PC-3 (cell line): ENCODE results near the gene RAG2. TPM values are rescaled to one million over a fixed set of nuclear protein-coding genes. Genes with fewer than 3 reads are reported as not detected.
"Not testable (repeated sequence)": the region's sequence is repeated elsewhere in the genome, so short reads cannot be mapped to it uniquely, and the experiment has no call there.

Source experiments
- ATAC-seq: fragments of 200-7000 bp; cut with Tn5 transposase; 2 replicates; pipeline ENCODE4 v1.9.1; 2020; ENCODE audit warnings: mild to moderate bottlenecking, moderate library complexity
- BruUV-seq: library from RNA; stranded (reverse); fragments of 400-500 nt; replicated peaks from 2 replicates; lab custom pipeline; 2021; lab: Mats Ljungman, UMichigan
- CTCF ChIA-PET: fragments of 300-600 bp; sonication (Branson Sonifier 250); formaldehyde crosslinking; loops from one replicate; lab custom pipeline; 2022; ENCODE audit warnings: antibody characterized with exemption; lab: Charles Lee
- POLR2A ChIA-PET: fragments of 300-600 bp; sonication (Branson Sonifier 250); formaldehyde crosslinking; loops from one replicate; lab custom pipeline; 2022; ENCODE audit warnings: antibody characterized with exemption; ENCODE audit not compliant: unreplicated experiment; lab: Charles Lee
- DNase-seq: peaks from one replicate; pipeline ENCODE4 v3.0.0-alpha.2; 2015
- H2AFZ ChIP-seq: fragments of 300-600 bp; sonication (generic); 2 replicates; pipeline ENCODE4 v1.6.0; 2016; ENCODE audit warnings: antibody characterized with exemption, low read length
- H3F3A ChIP-seq: fragments of 300-600 bp; sonication (generic); one replicate; pipeline ENCODE4 v1.6.0; 2017; ENCODE audit warnings: antibody characterized with exemption, low read length, control low read depth, mild to moderate bottlenecking; ENCODE audit not compliant: unreplicated experiment
- H3K27ac ChIP-seq: fragments of 300-600 bp; sonication (generic); 2 replicates; pipeline ENCODE4 v1.5.1; 2016; ENCODE audit warnings: mild to moderate bottlenecking, low read length
- H3K27me3 ChIP-seq: fragments of 300-600 bp; sonication (generic); 2 replicates; pipeline ENCODE4 v1.6.1; 2016; ENCODE audit warnings: low read length, mixed read lengths
- H3K36me3 ChIP-seq: fragments of 300-600 bp; sonication (generic); 2 replicates; pipeline ENCODE4 v1.6.1; 2016; ENCODE audit warnings: low read depth, mixed run types, low read length, mixed read lengths
- H3K4me1 ChIP-seq: fragments of 300-600 bp; sonication (generic); 2 replicates; pipeline ENCODE4 v1.5.1; 2016; ENCODE audit warnings: low read length; ENCODE audit not compliant: insufficient read depth
- H3K4me2 ChIP-seq: fragments of 300-600 bp; sonication (generic); 2 replicates; pipeline ENCODE4 v1.6.0; 2016; ENCODE audit warnings: low read length
- H3K4me3 ChIP-seq: fragments of 300-600 bp; sonication (generic); 2 replicates; pipeline ENCODE4 v1.5.1; 2016; ENCODE audit warnings: mild to moderate bottlenecking, low read length, mixed read lengths
- H3K79me2 ChIP-seq: fragments of 300-600 bp; sonication (generic); 2 replicates; pipeline ENCODE4 v1.6.1; 2017; ENCODE audit warnings: low read length, mixed read lengths
- H3K9ac ChIP-seq: fragments of 300-600 bp; sonication (generic); 2 replicates; pipeline ENCODE4 v1.6.0; 2016; ENCODE audit warnings: mild to moderate bottlenecking, low read length
- H3K9me2 ChIP-seq: fragments of 300-600 bp; sonication (generic); replicated peaks from 2 replicates; pipeline ENCODE4 v1.6.1; 2016; ENCODE audit warnings: mixed run types, low read length, mixed read lengths
- H3K9me3 ChIP-seq: fragments of 300-600 bp; sonication (generic); 2 replicates; pipeline ENCODE4 v1.6.1; 2016; ENCODE audit warnings: low read length, mixed read lengths
- H4K20me1 ChIP-seq: fragments of 300-600 bp; sonication (generic); 2 replicates; pipeline ENCODE4 v1.6.1; 2016; ENCODE audit warnings: low read length, mixed read lengths
- CTCF ChIP-seq: fragments of 300-600 bp; sonication (generic); conservative IDR thresholded peaks from 2 replicates; pipeline ENCODE4 v1.5.1; 2017; ENCODE audit warnings: antibody characterized with exemption, low read depth, mild to moderate bottlenecking, low read length
- EZH2 ChIP-seq: fragments of 300-600 bp; sonication (generic); IDR thresholded peaks from one replicate; pipeline ENCODE4 v1.6.1; 2017; ENCODE audit warnings: antibody characterized with exemption, mild to moderate bottlenecking, low read length; ENCODE audit not compliant: unreplicated experiment
- EZH2phosphoT487 ChIP-seq: fragments of 300-600 bp; sonication (generic); IDR thresholded peaks from 2 replicates; pipeline ENCODE4 v1.6.1; 2018; ENCODE audit warnings: mild to moderate bottlenecking, antibody characterized with exemption, low read length, borderline replicate concordance
- intact Hi-C: fragments of 100-400 bp; cut with micrococcal nuclease; formaldehyde crosslinking; loops from 2 replicates; pipeline ENCODE4 v1.9.0; 2023
- total RNA-seq: library from RNA; depleted of rRNA; stranded (reverse); fragments of >200 nt; gene quantifications from 2 replicates; pipeline ENCODE4 v1.2.3, GENCODE V29; 2014; rRNA removed

The RAG2 gene
- total RNA-seq, 1 experiment from 2014 or later, result not detected

DNA sequence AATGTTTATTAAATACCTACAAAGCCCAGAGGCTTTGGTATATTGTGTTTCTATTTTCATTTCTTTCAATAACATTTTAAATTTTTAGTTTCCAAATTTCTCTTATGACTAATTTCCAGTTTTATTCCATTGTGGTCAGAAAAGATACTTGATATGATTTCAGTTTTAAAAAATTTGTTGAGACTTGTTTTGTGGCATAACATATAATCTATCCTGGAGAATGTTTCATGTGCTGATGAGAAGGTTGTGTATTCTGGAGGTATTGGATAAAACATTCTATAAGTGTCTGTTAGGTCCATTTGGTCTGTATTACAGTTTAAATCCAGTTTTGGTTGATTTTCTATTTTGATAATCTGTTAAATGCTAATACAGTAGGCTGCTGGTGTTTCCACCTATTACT lies 40.0 kb downstream of the RAG2 start:
- no peaks in the 10 kb centered on the region for H3K79me2 ChIP-seq
- no peaks in the 10 kb centered on the region for H3K36me3 ChIP-seq
- peaks cover 32% of the 10 kb centered on the region for H3K27me3 ChIP-seq
- POLR2A ChIA-PET, result no interaction called here
- intact Hi-C loops, result no loop called here
- no TSS peak for BruUV-seq
- ATAC-seq (no peak), DNase-seq (no peak)
- no peaks in the 10 kb centered on the region for H4K20me1 ChIP-seq
- H3K4me2 ChIP-seq, result no peak overlapping the region
- no peaks in the 10 kb centered on the region for H3F3A ChIP-seq
- H3K9me2 ChIP-seq, result no peaks in the 10 kb centered on the region
- no peaks in the 10 kb centered on the region for H3K4me1 ChIP-seq
- H2AFZ ChIP-seq, result no peak overlapping the region
- H3K9me3 ChIP-seq, result no peaks in the 10 kb centered on the region
- no peak overlapping the region for H3K4me3 ChIP-seq
- no peak for TF ChIP-seq EZH2
- CTCF ChIA-PET, result no interaction called here
- H3K9ac ChIP-seq, result no peak overlapping the region
- no peak overlapping the region for H3K27ac ChIP-seq

GRCh38 chr11:36557390-36557789 lies 40.6 kb downstream of the RAG2 start:
- H2AFZ ChIP-seq, H3K36me3 ChIP-seq, H3K4me3 ChIP-seq, BruUV-seq, H3K9ac ChIP-seq, H3K9me2 ChIP-seq, H3K79me2 ChIP-seq, H3F3A ChIP-seq, H3K27ac ChIP-seq, H3K9me3 ChIP-seq, POLR2A ChIA-PET, DNase-seq, H4K20me1 ChIP-seq, ATAC-seq, CTCF ChIA-PET, intact Hi-C loops, H3K4me1 ChIP-seq, H3K4me2 ChIP-seq: not testable (repeated sequence)
- peaks cover 26% of the 10 kb centered on the region for H3K27me3 ChIP-seq

GRCh38 chr11:36550385-36551115 lies 47.5 kb downstream of the RAG2 start:
- Histone ChIP-seq H3K79me2 (no peaks in the 10 kb centered on the region), H4K20me1 (no peaks in the 10 kb centered on the region), H3K4me1 (no peaks in the 10 kb centered on the region), H3K27me3 (peaks cover 13% of the 10 kb centered on the region), H3K4me2 (no peak overlapping the region), H2AFZ (no peak overlapping the region), H3F3A (no peaks in the 10 kb centered on the region), H3K4me3 (no peak overlapping the region), H3K36me3 (no peaks in the 10 kb centered on the region), H3K9me3 (no peaks in the 10 kb centered on the region), H3K9ac (no peak overlapping the region), H3K9me2 (no peaks in the 10 kb centered on the region), H3K27ac (no peak overlapping the region)
- intact Hi-C loops, result no loop called here
- ChIA-PET POLR2A (no interaction called here), CTCF (no interaction called here)
- DNase-seq (no peak), ATAC-seq (no peak)
- no TSS peak for BruUV-seq
- no peak for TF ChIP-seq CTCF
- no peak for TF ChIP-seq EZH2phosphoT487
- TF ChIP-seq EZH2, result no peak

Other genes starting within 250 kb of the RAG2 start
- 4.0 and 4.1 TPM in 2 replicates for gene TRAF6, start 88.0 kb downstream of the RAG2 start, total RNA-seq
- 0.15 and 0.23 TPM in 2 replicates for gene RAG1, start 30.2 kb downstream of the RAG2 start, total RNA-seq
- 12.9 and 17.6 TPM in 2 replicates for gene IFTAP, start 3.7 kb downstream of the RAG2 start, total RNA-seq